B cell (primary cell): Measurements from ENCODE around the gene SMIM35.

Experiments used
- CTCF ChIP-seq: fragments of 200-600 bp; IDR thresholded peaks from one replicate; pipeline ENCODE4 v1.8.0; 2022; ENCODE audit warnings: antibody characterized with exemption, mild to moderate bottlenecking
- EZH2 ChIP-seq: IDR thresholded peaks from 2 replicates; pipeline ENCODE4 v1.6.1; 2012; ENCODE audit warnings: borderline replicate concordance, low read depth, mild to moderate bottlenecking, moderate library complexity, low read length; ENCODE audit not compliant: insufficient read depth, poor library complexity, severe bottlenecking

GRCh38 chr11:118135051-118135795 lies 48.5 kb upstream of the SMIM35 start:
- no peak for TF ChIP-seq CTCF
- no peak for TF ChIP-seq EZH2
